Esophagus muscularis mucosa (tissue), 3 donors: ENCODE results near the gene FASTK.

Experiments
- POLR2A ChIP-seq: fragments of 450-650 bp; IDR thresholded peaks from one replicate; pipeline ENCODE4 v1.6.1; 2017; ENCODE audit warnings: antibody characterized with exemption, moderate library complexity, mild to moderate bottlenecking, low read depth
- TF ChIP-seq, protein P1 (sequence below), 3 experiments: fragments of 200-600 bp in 2 of 3; fragments of 450-650 bp in 1 of 3; sonication (generic) in 2 of 3; IDR thresholded peaks; one replicate each; pipeline ENCODE4 v1.5.1; 2017 to 2019; ENCODE audit warnings: antibody characterized with exemption in 3 of 3, mild to moderate bottlenecking in 2 of 3, moderate library complexity in 1 of 3

DNA sequence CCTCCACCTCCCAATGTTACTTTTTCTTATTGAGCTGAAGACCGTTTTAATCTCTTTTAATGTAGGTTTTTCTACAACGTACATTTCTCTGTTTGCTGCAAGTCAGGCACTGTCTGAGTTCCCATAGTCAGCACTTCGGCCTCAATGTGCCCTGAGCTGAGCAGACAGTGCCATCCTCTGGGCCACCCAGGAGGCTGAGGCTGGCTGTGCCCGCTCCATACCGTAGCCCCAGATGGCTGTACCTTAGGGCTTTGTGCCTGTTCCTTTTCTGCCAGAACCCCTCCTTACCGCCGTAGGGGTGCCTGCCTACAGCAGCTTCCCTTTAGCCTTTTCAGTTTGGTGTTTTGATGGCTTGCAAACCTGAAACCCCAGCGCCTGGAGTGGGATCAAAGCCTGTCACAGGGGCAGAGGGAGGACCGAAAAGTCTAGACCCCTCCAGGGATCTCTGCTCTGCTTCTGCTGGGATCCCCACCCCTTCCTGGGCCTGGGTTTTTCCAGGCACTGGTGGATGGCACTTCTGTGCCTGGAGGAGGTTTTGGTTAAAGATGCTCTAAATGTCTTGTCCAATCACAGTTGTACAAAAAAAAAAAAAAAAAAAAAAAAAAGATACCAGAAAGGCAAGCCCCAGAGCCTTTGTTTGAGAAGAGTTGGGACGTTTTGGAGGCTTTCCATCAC, 14.7 kb upstream of the FASTK start:
- TF ChIP-seq, protein P1, sequence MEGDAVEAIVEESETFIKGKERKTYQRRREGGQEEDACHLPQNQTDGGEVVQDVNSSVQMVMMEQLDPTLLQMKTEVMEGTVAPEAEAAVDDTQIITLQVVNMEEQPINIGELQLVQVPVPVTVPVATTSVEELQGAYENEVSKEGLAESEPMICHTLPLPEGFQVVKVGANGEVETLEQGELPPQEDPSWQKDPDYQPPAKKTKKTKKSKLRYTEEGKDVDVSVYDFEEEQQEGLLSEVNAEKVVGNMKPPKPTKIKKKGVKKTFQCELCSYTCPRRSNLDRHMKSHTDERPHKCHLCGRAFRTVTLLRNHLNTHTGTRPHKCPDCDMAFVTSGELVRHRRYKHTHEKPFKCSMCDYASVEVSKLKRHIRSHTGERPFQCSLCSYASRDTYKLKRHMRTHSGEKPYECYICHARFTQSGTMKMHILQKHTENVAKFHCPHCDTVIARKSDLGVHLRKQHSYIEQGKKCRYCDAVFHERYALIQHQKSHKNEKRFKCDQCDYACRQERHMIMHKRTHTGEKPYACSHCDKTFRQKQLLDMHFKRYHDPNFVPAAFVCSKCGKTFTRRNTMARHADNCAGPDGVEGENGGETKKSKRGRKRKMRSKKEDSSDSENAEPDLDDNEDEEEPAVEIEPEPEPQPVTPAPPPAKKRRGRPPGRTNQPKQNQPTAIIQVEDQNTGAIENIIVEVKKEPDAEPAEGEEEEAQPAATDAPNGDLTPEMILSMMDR (IDR thresholded peaks at IDR 0.05), result no peak
- TF ChIP-seq POLR2A, result no peak
